Measurements from ENCODE around the gene ITPK1.
A peak's percentile ranks its signal among the peaks of the same experiment; 100 is the strongest.

Gene ITPK1

DNA sequence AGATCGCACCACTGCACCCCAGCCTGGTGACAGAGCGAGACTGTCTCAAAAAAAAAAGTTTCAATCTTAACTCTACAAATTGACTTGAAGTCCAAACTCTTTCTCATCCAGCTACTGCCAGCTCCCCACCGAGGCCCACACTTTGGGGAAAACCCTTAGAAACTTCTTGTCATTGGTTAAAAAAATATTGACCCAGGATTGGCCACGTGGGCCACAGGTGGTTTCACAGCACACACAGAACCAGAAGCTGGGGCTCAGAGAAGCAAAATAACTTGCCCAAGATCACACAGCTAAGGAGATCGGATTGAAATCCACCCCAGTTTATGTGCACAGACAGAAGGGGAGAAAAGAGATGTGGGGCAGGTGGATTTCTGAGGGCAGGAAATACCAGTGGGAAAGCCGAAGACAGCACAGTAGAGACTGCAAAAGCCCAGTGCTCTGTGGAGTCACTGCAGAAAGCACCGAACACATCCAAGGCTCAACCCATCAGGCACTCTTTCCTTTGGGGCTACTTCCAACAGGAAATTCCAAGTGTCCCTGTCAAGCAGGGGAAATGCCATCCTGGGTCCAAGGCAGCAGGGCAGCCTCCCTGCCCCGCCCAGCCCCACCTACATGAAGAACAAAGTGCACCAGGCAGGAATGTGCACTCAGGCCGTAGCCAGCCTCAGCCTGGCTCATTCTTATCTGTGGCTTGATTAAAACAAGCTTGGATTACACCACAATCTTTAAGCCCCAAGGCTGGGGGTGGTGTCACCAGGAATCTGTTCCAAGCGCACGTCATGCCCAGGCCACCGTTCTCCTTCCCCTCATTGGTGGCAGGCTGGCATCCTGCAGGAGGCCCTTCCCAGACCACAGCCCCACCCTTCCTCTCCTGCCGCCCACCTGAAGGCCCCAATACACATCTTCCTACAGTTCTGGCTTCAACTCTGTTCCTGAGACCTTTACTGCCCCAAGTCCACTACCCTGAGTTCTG is 72.5 kb downstream of the ITPK1 start:
- Histone ChIP-seq H3K9me3 (ENCODE audit: control insufficient read depth in 2 of 2, low read length in 2 of 2) (no peaks in the 10 kb centered on the region), H3K4me1 (ENCODE audit: control insufficient read depth, insufficient read depth, low read length) (peaks cover 43% of the 10 kb centered on the region), H3K9ac (ENCODE audit: low read length in 2 of 2) (no peak overlapping the region), H3K27me3 (ENCODE audit: control insufficient read depth in 1 of 2, insufficient read depth in 2 of 2, low read length in 2 of 2) (no peaks in the 10 kb centered on the region), H3K36me3 (ENCODE audit: control insufficient read depth in 2 of 2, insufficient read depth in 2 of 2, low read length in 2 of 2) (no peaks in the 10 kb centered on the region), H3K4me3 (ENCODE audit: low read length in 2 of 2) (no peak overlapping the region), H3K27ac (ENCODE audit: low read length) (no peak overlapping the region)

GRCh38 chr14:93041830-93042229 is 73.9 kb downstream of the ITPK1 start:
- no peak overlapping the region for H3K4me3 ChIP-seq (ENCODE audit: low read length in 2 of 2)
- no peak overlapping the region for H3K9ac ChIP-seq (ENCODE audit: low read length in 2 of 2)
- peaks cover 41% of the 10 kb centered on the region for H3K4me1 ChIP-seq (ENCODE audit: control insufficient read depth, insufficient read depth, low read length)
- no peaks in the 10 kb centered on the region for H3K27me3 ChIP-seq (ENCODE audit: control insufficient read depth in 1 of 2, insufficient read depth in 2 of 2, low read length in 2 of 2)
- H3K27ac ChIP-seq (ENCODE audit: low read length), result no peak overlapping the region
- no peaks in the 10 kb centered on the region for H3K36me3 ChIP-seq (ENCODE audit: control insufficient read depth in 2 of 2, insufficient read depth in 2 of 2, low read length in 2 of 2)
- H3K9me3 ChIP-seq (ENCODE audit: control insufficient read depth in 2 of 2, low read length in 2 of 2), result no peaks in the 10 kb centered on the region

DNA sequence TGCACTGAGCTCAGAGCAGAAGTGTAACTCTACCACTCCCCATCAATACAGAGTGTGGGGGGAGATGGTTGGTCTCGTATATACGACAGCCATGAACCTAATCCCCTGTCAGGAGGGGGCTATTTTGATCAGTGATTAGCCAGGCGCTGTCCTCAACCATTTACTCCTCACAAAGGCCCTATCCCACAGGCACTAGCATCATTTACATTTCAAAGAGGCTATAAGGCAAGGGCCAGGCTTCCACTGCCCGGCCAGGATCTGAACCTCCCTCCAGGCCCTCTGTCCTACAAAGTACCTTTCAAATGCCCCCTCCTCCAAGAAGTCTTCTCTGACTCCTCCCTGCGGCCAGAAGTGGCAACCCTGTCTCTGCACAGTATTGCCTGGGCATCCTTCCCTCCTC is 74.7 kb downstream of the ITPK1 start:
- H3K27ac ChIP-seq (ENCODE audit: low read length), result no peak overlapping the region
- H3K9ac ChIP-seq (ENCODE audit: low read length in 2 of 2), result peak overlapping the region in 1 of 2 donors; percentile 21
- H3K9me3 ChIP-seq (ENCODE audit: control insufficient read depth in 2 of 2, low read length in 2 of 2), result no peaks in the 10 kb centered on the region
- no peak overlapping the region for H3K4me3 ChIP-seq (ENCODE audit: low read length in 2 of 2)
- no peaks in the 10 kb centered on the region for H3K27me3 ChIP-seq (ENCODE audit: control insufficient read depth in 1 of 2, insufficient read depth in 2 of 2, low read length in 2 of 2)
- H3K4me1 ChIP-seq (ENCODE audit: control insufficient read depth, insufficient read depth, low read length), result peaks cover 44% of the 10 kb centered on the region
- H3K36me3 ChIP-seq (ENCODE audit: control insufficient read depth in 2 of 2, insufficient read depth in 2 of 2, low read length in 2 of 2), result no peaks in the 10 kb centered on the region

- H3K4me3 ChIP-seq (ENCODE audit: low read length in 2 of 2), result no peak overlapping the region
- H3K36me3 ChIP-seq (ENCODE audit: control insufficient read depth in 2 of 2, insufficient read depth in 2 of 2, low read length in 2 of 2), result no peaks in the 10 kb centered on the region
- peak overlapping the region; percentile 11 for H3K27ac ChIP-seq (ENCODE audit: low read length)
- H3K9me3 ChIP-seq (ENCODE audit: control insufficient read depth in 2 of 2, low read length in 2 of 2), result no peaks in the 10 kb centered on the region
- H3K27me3 ChIP-seq (ENCODE audit: control insufficient read depth in 1 of 2, insufficient read depth in 2 of 2, low read length in 2 of 2), result no peaks in the 10 kb centered on the region
- peak overlapping the region in 1 of 2 donors; percentile 21 for H3K9ac ChIP-seq (ENCODE audit: low read length in 2 of 2)
- peaks cover 44% of the 10 kb centered on the region for H3K4me1 ChIP-seq (ENCODE audit: control insufficient read depth, insufficient read depth, low read length)
Observed at GRCh38 chr14:93040443-93040842, 75.3 kb downstream of the ITPK1 start.

DNA sequence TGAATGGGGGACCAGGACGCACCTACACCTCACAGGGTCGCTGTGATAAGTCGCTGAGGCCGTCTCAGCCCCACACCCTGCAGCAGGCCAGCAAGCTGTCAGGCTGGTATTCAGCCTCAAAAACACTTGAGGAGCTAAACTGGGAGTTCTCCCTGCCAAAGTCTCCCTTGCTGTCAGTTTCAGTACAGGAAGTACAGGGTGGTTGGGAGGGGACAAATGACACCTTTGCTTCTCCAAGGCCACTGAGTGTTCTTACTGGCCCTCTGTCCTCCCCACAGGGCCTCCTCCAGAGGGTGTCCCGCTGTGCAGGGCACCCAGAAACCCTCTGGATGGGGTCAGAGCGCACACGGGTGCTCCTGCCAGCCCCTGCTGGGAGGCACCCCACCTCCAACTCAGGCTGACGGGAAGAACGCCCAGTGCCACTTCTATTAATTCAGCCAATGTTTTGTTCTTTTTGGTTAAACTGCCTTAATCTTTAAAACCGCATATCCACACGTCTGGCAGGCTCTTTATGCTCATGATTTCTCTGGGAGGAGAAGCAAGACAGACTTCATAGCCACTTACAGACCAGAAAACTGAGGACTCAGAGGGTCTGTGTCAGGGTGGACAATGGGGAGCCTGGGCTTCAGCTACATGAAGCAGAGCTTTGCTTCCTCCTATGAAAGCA is 75.9 kb downstream of the ITPK1 start:
- H3K27ac ChIP-seq (ENCODE audit: low read length), result peak overlapping the region; percentile 11
- H3K4me1 ChIP-seq (ENCODE audit: control insufficient read depth, insufficient read depth, low read length), result peaks cover 42% of the 10 kb centered on the region
- H3K9ac ChIP-seq (ENCODE audit: low read length in 2 of 2), result no peak overlapping the region

GRCh38 chr14:93037351-93037750 is 78.4 kb downstream of the ITPK1 start:
- Histone ChIP-seq H3K9me3 (ENCODE audit: control insufficient read depth in 2 of 2, low read length in 2 of 2) (no peaks in the 10 kb centered on the region), H3K4me3 (ENCODE audit: low read length in 2 of 2) (no peak overlapping the region), H3K9ac (ENCODE audit: low read length in 2 of 2) (peak overlapping the region in 1 of 2 donors; percentile 14), H3K27me3 (ENCODE audit: control insufficient read depth in 1 of 2, insufficient read depth in 2 of 2, low read length in 2 of 2) (no peaks in the 10 kb centered on the region), H3K36me3 (ENCODE audit: control insufficient read depth in 2 of 2, insufficient read depth in 2 of 2, low read length in 2 of 2) (no peaks in the 10 kb centered on the region), H3K27ac (ENCODE audit: low read length) (no peak overlapping the region), H3K4me1 (ENCODE audit: control insufficient read depth, insufficient read depth, low read length) (peaks cover 47% of the 10 kb centered on the region)

More for the DNA sequence above, 75.9 kb downstream of the ITPK1 start:
- Histone ChIP-seq H3K27me3 (ENCODE audit: control insufficient read depth in 1 of 2, insufficient read depth in 2 of 2, low read length in 2 of 2) (no peaks in the 10 kb centered on the region), H3K36me3 (ENCODE audit: control insufficient read depth in 2 of 2, insufficient read depth in 2 of 2, low read length in 2 of 2) (no peaks in the 10 kb centered on the region), H3K4me3 (ENCODE audit: low read length in 2 of 2) (no peak overlapping the region), H3K9me3 (ENCODE audit: control insufficient read depth in 2 of 2, low read length in 2 of 2) (no peaks in the 10 kb centered on the region)

DNA sequence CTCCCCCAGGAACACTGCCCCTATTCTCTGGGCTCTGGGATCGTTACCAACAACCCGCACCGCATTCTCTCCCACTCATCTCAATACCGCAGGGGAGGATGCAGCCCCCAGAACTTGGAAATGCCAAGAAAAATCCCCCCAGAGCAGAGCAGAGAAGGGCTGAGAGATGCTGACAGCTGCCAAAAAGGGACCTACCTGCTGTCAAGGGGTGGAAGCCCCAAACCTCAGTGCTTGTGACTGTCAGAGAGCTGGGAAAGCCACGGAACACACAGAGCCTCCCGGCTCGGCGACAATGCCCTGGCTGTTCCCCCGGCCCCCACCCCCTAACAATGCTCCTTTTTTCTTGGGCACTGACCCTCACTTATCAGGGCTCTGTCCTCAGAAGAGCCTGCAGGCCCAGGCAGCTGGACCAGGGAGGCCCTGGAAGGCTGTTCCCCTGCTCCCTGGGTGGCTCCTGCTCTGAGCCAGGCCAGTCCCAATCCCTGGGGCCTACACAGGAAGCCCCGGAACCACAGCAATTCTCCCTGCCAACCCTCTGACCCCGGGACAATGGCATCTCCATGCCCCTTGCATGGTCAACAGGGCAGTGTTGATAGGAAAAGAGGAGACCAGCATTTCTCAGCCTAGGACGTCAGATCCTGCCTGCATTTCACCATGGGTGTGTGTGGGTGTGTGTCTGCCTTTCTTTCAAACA is 78.9 kb downstream of the ITPK1 start:
- Histone ChIP-seq H3K27ac (ENCODE audit: low read length) (no peak overlapping the region), H3K4me1 (ENCODE audit: control insufficient read depth, insufficient read depth, low read length) (peaks cover 45% of the 10 kb centered on the region), H3K4me3 (ENCODE audit: low read length in 2 of 2) (no peak overlapping the region), H3K36me3 (ENCODE audit: control insufficient read depth in 2 of 2, insufficient read depth in 2 of 2, low read length in 2 of 2) (no peaks in the 10 kb centered on the region), H3K9me3 (ENCODE audit: control insufficient read depth in 2 of 2, low read length in 2 of 2) (no peaks in the 10 kb centered on the region), H3K9ac (ENCODE audit: low read length in 2 of 2) (no peak overlapping the region), H3K27me3 (ENCODE audit: control insufficient read depth in 1 of 2, insufficient read depth in 2 of 2, low read length in 2 of 2) (no peaks in the 10 kb centered on the region)

- Histone ChIP-seq H3K36me3 (ENCODE audit: control insufficient read depth in 2 of 2, insufficient read depth in 2 of 2, low read length in 2 of 2) (no peaks in the 10 kb centered on the region), H3K4me1 (ENCODE audit: control insufficient read depth, insufficient read depth, low read length) (peaks cover 46% of the 10 kb centered on the region), H3K9me3 (ENCODE audit: control insufficient read depth in 2 of 2, low read length in 2 of 2) (no peaks in the 10 kb centered on the region), H3K27ac (ENCODE audit: low read length) (no peak overlapping the region), H3K9ac (ENCODE audit: low read length in 2 of 2) (no peak overlapping the region), H3K4me3 (ENCODE audit: low read length in 2 of 2) (no peak overlapping the region), H3K27me3 (ENCODE audit: control insufficient read depth in 1 of 2, insufficient read depth in 2 of 2, low read length in 2 of 2) (no peaks in the 10 kb centered on the region)
Observed at GRCh38 chr14:93035917-93036651, 79.6 kb downstream of the ITPK1 start.

DNA sequence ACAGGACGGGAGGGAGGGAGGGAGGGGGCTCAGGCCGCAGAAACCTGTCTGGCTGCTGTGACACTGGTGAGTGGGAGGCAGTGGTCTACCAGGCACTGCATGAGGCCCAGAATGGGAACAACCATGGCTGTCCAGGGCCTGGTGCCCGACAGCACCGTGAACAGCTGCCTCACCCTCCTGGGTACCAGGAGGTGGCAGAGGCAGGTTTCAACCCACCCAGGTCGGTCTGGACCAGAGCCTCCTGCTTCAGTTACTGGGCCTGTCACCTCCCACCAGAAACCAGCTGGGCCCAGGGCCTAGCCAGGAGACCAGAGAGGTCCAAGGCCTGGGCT is 80.2 kb downstream of the ITPK1 start:
- Histone ChIP-seq H3K27ac (ENCODE audit: low read length) (no peak overlapping the region), H3K4me1 (ENCODE audit: control insufficient read depth, insufficient read depth, low read length) (peaks cover 41% of the 10 kb centered on the region), H3K9me3 (ENCODE audit: control insufficient read depth in 2 of 2, low read length in 2 of 2) (no peaks in the 10 kb centered on the region), H3K4me3 (ENCODE audit: low read length in 2 of 2) (no peak overlapping the region), H3K9ac (ENCODE audit: low read length in 2 of 2) (no peak overlapping the region), H3K27me3 (ENCODE audit: control insufficient read depth in 1 of 2, insufficient read depth in 2 of 2, low read length in 2 of 2) (no peaks in the 10 kb centered on the region), H3K36me3 (ENCODE audit: control insufficient read depth in 2 of 2, insufficient read depth in 2 of 2, low read length in 2 of 2) (no peaks in the 10 kb centered on the region)

DNA sequence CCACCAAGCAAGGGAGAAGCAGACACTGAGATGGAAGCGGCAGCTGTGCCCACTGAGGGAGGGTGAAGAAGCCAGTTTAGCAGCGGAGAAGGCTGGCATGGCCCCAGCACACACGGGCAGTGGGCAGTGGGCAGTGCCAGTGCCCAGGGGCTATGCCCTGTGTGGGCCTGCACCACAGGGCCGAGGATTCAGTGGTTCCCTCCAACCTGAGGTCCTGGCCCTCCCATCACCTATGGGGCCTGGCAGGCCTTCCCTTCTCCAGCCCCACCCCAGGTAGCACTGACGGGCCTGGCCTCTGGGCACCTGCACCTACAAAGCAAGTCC is 81.1 kb downstream of the ITPK1 start:
- no peak overlapping the region for H3K9ac ChIP-seq (ENCODE audit: low read length in 2 of 2)
- H3K4me3 ChIP-seq (ENCODE audit: low read length in 2 of 2), result no peak overlapping the region
- H3K9me3 ChIP-seq (ENCODE audit: control insufficient read depth in 2 of 2, low read length in 2 of 2), result no peaks in the 10 kb centered on the region
- H3K4me1 ChIP-seq (ENCODE audit: control insufficient read depth, insufficient read depth, low read length), result peaks cover 34% of the 10 kb centered on the region
- no peaks in the 10 kb centered on the region for H3K36me3 ChIP-seq (ENCODE audit: control insufficient read depth in 2 of 2, insufficient read depth in 2 of 2, low read length in 2 of 2)
- H3K27me3 ChIP-seq (ENCODE audit: control insufficient read depth in 1 of 2, insufficient read depth in 2 of 2, low read length in 2 of 2), result no peaks in the 10 kb centered on the region
- H3K27ac ChIP-seq (ENCODE audit: low read length), result no peak overlapping the region

All from stomach smooth muscle (tissue), 2 donors.